Stimulated activated CD8-positive, alpha-beta memory T cell treated with anti-CD3 and anti-CD28 coated beads, Interleukin-4, amount 100 ng/mL, for 48 hours (primary cell): Measurements from ENCODE around the gene CDKN2AIPNL.
A peak's percentile ranks its signal among the peaks of the same experiment; 100 is the strongest.

Source experiments
- DNase-seq: peaks from one replicate; pipeline ENCODE4 v3.0.0-alpha.2; 2020

Gene CDKN2AIPNL, protein sequence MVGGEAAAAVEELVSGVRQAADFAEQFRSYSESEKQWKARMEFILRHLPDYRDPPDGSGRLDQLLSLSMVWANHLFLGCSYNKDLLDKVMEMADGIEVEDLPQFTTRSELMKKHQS

DNA sequence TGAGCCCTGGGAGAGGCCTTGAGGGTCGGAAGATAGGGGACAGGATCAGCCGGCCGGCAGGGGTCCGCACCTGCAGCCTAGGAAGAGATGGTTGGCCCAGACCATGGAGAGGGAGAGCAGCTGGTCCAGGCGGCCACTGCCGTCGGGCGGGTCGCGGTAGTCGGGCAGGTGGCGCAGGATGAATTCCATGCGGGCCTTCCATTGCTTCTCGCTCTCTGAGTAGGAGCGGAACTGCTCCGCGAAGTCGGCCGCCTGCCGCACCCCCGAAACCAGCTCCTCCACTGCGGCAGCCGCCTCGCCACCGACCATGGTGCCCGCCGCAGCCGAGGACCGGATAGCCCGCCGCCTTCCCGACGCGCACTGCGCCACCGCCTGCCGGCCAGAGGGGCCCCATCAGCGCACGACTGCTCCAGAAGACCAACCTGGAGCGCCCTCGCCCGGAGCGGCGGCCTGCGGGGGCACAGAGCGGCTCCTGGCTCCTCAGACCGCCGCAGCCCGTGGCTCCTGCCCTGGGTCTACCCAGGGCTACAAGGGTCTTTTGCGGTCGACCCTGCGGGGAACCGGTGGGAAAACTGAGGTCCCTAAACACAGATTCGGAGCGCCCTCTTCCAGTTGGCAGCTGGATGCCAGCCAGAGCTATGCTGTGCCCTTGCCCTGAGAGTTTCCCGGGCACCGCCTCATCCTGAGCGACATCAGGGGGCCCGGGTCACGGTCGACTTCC lies at the start of gene CDKN2AIPNL:
CDKN2AIPNL (minus strand) TSS at position 336 of the 721 bp plus-strand sequence; CDS start at position 309, 27 bp downstream.
- peak; percentile 92 for DNase-seq

DNA sequence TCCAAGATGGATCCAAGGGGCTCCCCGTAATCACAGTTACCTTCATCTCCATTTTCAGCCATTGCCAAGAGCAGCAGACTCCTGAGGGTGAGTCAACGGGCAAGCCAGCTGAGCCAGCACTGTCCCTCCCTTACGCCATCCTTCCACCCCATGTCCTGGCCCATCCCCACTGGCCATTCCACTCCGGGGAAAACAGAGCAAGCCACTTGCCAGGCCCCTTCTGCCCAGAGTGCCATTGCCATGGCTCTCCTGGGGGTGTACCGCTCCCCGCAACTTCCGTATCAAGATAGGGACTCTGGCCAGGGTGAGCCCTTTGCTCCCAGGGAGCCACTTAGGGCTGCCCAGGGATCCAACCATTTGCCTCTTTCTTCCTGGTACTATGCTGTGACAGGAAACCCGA lies 48.9 kb upstream of the CDKN2AIPNL start:
- no peak for DNase-seq

DNA sequence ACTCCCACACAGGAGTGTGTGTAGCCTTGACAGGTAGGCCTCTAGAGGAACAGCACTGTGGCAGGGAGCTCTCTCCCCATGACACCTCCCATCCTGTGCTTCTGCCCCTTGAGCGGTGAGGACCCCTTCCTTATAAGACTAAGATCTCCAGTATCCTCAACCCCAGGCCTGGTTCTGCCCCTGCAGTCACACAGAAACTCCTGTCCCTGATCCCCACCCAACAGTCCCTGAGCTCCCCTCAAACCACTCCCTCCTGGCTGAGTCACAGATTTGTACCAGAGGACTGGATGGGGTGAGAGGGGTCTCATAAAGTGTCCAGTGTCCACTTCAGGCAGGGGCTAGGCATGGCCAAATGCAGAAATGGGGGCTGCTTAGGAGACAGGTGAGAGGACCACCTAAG lies 47.8 kb upstream of the CDKN2AIPNL start:
- no peak for DNase-seq

DNA sequence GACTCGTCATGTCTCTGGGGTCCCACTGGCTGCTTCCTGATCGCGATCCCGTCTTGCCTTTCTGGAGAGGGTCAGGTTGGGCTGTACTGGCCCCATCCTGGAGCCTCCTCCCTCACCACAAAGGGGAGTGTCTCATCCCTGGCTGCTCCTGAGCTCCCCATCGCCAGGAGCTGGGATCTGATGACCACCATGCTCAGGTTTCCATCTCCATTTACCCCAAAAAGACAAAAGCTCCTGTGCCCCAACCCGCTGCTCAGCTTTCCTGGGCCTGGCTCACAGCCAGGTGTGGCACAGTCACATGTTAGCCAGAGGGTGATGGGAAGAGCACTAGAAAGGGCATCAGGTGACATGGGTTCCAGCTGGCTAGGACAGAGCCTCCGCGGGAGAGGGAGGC lies 47.3 kb upstream of the CDKN2AIPNL start:
- no peak for DNase-seq

DNA sequence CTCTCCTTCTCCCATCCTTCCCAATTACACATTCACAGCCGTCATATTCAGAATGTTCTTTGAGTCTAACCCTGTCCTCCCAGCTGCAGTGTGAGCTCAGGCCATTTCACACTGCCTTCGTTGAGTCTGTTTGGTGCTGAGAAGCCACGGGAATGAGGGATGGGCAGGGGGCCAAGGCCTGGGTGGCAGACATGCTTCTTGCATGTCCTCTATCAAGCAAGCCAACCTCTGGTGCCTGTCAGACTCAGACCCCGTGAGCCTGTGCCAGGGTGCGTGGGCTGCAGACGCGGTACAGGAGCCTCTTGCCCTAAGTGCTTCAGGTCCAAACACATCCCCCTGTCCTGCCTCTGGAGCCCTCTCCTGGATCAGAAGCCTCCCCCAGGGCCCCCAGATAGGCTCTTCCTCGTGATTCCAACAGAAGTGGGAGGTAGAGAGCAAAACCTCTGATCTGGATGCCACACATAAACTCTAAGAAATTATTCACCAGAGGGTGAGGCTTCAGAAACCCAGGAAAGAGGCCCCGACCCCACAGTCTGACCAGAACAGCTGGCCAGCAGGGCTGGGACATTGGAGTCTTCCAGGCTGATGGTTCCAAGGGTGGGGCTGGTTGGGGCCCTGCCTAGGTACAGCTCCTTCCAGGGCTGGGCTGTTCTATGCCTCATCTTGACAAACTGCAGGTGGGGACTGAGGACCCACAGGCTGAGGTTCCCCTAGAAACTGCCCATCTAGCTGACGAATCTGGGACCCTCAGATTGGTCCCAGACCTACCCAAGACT lies 46.7 kb upstream of the CDKN2AIPNL start:
- DNase-seq: no peak

DNA sequence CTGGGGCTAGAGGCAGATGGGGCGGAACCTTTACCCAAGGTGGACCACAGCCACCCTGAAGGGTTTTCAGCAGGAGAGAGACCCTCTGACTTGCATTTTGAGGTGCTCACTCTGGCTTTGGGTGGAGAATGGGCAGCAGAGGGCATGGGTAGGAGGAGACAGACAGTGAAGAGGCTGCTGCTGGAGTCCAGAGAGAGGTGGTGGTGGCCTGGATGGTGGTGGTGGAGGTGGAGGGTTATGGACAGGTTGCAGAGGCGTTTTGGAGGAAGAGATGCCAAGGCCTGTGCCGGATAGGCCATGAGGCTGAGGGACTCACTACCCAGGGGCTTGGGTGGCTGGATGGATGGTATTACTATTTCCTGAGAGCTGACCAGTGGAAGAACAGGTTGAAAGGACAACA lies 46.1 kb upstream of the CDKN2AIPNL start:
- DNase-seq: no peak

DNA sequence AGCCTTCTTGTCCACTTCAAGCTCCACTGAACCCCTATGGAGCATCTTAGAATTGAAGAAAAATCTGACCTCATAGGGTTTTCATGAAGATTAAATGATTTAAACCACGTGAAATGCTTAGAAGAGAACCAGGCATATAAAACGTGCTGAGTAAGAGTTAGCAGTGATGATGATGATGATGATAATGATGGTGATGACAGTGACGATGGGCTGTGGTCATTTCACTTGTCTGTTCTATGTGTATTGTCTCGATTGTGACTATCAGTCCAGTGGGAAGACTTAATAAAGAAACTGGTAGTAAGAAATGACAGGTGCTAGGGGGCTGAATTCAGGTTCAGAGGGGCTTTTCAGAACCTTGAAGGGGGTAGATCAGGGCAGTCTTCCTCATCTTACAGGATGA lies 45.1 kb upstream of the CDKN2AIPNL start:
- DNase-seq: no peak

DNA sequence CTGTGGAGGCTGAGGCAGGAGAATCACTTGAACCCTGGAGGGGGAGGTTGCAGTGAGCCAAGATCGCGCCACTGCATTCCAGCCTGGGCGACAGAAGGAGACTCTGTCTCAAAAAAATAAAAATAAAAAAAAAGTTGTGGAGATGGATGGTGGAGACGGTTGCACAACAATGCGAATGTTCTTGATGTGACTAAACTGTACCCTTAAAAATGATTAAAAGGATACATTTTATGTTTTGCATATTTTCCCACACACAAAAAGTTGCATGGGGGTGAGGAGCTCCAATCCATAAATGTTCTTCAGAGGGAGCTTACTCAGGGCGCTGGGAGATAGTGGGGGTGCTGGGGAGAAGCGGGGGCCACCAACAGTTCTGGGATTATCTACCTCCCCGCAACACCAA lies 43.8 kb upstream of the CDKN2AIPNL start:
- DNase-seq: no peak

DNA sequence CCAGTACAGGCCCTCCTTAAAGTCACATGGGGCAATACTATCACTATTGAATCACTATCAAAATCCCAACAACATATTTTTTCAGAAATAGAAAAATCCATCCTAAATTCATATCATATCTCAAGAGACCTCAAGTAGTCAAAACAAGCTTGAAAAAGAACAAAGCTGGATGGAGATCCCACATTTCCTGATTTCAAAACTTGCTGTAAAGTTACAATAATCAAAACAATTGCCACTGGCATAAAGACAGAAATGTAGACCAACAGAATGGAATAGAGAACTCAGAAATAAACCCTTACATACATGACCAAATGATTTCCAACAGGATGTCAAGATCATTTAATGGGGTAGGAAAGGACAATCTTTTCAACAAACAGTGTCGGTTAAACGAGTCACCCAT lies 41.3 kb upstream of the CDKN2AIPNL start:
- DNase-seq: no peak

DNA sequence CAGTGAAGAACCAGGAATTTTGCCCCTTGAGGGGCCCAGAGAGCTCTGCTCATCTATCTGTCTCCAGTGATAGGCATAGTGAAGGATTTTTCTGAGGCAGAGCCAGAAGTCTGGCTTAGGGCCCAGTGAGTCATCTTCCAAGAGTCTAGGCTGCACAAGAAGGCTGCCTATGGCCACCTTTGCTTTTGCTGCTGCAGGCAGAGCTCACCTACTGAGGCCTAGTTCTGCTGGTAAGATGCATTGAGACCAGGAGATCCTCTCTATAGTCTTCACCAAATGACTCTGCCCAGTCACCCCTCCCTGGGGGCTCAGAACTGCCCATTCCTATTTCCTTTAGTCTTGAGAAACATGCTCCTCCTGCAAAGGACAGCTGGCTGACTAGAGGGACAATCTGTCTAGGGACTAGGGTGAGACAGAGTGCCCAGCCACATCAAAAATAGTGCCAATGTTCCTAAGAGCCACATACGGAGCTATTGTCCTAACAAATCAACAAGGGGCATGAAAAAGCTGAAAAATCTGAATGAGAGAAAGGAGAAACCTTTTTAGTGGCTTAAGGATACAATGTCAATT lies 40.3 kb upstream of the CDKN2AIPNL start:
- no peak for DNase-seq

DNA sequence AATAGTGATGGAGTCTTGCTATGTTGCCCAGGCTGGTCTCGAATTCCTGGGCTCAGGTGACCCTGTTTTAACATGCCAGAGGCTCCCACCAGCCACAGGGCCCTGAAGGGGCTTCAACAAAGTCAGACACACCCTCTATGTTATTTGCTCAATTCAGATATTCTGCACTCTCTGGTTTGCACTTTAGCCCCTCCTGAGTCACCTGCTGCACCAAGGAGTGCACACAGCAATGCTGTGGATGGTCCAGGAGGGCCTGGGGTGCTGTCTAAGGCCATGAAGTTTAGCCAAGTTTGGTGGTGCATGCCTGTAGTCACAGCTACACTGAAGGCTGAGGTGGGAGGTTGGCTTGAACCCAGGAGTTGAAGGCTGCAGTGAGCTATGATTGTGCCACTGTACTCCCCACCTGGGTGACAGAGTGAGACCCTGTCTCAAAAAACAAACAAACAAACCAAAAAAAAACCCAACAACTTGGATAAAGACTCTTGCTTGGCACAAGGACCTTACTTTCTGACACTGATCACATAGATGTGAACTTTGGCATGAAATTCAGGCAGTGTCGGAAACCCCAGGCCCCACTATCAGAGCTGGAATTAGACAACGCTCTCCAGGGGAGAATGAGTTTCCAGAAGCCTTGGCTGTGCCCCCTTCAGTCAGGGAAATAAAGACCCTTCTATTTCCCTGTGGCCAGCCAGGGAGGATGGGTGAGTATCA lies 39.7 kb upstream of the CDKN2AIPNL start:
- no peak for DNase-seq

DNA sequence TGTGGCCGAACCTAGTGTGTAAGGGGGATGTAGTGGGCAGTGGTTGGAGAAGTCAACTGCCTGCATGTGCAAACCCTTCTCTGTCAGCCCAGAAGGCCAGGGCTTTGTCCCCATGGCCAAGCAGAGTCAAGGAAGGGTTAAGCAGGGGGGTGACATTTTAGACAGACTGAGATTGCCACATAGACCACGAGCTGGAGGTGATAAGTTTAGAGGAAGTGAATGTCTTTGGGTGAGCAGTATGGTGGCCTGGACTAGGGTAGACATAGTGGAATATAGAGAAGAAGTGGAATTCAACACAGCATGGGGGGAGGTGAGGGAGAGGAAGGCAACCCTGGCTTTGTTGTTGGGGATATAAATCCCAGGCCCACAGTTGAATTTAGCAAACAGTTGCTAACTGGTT lies 38.7 kb upstream of the CDKN2AIPNL start:
- DNase-seq: no peak

DNA sequence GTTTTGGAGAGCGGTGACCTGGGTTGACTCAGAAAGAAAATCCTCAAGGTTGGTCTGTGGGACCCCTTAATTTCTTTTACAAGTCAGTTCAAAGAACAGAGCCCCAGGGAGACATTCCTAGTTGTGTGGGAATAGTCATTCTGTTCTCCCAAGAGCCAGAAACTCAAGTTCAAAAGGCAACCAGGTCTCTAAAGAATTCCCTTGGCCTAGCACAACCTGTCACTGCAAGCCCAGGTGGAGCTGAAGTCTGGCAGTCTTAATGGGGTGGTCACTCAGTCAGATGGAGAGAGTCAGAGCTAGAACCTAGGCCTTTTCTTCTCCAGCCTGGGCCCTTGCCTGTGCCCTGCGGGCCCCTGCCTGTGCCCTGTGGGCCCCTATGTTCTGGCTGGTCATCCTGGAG lies 37.5 kb upstream of the CDKN2AIPNL start:
- no peak for DNase-seq

DNA sequence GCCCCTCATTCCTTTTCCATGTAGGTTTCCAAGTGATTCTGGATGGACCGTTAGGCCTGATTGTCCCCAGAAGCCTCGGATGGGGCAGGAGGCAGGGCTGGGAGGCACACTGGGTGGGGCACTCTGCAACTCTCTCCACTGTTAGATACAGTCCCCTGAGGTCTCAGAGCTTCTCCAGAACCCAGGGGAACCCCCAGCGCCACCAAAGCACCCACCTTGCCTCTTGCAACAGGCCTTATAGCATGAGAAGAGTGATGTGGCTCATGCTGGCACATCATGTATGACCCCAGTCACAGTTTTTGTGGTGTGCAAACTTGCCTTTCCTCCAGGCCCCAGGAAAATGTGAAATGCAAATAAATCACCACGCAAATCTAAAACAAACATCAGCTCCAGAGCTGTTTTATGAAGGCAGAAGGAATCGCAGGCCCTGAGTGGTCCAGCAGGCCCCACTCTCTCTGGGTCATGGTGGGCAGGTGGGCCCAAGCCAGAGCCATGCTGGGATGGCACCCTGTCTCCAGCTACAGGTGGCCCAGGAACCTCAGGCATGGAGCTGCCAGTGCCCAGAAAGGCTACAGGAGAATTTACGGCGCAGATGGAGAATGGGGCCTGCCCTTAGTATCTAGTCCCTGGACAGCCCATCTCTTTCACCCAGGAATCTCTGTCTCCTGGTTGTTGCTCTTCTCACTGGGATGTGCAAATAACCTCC lies 36.3 kb upstream of the CDKN2AIPNL start:
- DNase-seq: no peak

DNA sequence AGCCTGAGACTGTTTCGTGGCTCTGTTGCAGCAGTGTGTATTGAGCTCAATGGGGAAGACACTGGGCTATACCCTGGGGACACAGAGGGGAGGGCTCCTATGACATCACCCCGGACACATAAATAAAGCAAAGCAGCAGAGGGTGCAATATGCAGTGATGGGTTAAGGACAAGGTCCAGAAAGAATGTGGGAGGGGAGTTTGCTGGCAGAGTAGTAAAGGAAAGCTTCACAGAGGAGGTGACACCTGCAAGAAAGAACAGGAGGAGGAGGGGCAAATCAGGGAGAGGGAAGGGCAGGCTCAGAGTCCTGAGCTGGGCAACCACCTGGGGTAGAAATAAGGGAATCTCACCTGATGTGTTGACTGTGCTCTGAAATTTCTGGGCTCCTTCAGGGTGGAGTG lies 35.3 kb upstream of the CDKN2AIPNL start:
- DNase-seq: no peak

DNA sequence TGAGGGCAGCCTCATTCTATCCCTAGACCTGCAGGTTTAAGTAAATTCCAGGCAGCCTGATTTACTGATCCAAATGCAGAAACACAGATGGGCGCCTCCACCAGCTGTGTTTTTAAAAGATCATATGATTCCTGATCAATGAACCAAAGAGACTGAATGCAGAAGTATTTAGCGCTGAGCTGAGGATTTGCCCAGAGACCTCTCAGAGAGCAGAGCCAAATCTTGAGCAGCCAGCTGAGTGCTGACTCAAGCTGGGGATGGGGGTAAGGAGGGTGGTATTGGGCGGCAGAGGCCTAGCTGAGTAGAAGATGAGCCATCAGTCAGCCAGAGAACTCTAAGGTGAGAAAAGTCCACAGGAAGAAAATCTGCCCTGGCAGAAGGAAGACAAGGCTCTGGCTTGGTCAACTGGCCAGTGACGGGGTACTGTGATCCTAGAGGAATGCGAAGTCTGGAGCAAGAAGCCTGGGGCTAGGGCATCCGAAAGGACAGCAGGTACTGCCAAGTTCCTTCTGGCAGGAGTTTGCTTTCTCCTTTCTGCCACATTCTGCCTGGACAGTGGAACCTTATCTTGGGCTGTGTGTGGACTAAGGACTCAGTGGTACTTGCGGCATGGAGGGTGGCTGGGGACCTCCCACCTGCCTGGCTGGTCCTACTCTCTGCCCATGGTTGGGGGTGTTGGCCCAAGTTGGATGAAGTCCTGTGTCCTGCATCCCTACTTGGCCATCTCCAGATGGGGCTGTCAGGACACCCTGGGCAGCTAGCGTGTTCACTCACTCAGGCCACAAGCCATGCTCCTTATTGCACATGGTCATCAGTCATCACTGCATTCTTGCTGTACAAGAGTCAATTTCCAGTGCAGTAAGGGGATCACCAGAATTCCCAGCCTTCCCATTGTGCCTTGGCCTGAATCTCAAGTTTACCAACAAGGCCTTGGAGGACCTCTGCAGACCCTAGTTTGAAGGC lies 34.5 kb upstream of the CDKN2AIPNL start:
- no peak for DNase-seq

DNA sequence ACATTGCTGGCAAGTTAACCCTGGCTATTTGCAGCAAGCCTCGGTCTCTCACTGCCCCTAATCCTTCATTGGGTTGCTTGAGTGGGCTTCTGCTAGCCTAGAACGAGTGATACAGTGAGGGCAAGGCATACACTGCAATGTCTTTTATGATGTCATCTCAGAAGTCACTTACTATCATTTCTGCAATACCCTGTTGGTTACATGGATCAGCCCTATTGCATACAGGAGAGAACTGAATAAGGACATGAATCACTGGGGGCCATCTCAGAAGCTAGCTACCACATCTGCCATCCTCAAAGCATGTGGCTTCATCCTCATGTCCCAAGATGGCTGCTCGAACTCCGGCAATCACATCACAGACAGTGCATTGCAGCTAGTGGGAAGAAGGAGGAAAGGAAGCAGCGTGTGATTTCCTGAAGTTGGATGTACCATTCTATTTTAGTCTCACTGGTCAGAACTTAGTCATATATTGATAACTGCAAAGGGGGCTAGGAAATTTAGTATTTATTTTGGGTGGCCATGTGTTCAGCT lies 33.3 kb upstream of the CDKN2AIPNL start:
- no peak for DNase-seq

DNA sequence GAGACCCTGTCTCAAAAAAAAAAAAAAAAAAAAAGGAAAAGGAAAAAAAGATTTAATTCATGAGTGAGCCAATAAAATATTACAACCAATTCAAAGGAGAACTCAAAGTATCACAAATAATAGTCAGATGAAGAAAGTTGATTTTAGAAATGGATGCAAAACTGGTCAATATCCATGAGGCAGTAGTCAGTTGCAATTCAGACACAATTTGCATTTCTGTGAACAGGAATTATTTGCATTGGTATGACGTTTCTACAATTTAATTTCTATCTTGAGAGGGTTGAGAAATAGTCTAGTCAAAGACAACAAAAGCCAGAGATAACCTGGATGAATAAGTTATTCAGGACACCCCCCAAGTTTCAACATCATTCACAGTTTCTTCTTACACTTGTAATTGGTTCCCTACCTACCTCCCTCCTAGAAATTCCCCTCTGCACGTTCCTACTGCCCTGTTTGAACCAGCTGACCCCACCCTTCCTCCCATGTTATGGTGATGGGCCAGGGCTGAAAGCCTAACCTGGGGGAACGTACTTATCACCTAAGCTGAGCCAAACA lies 28.6 kb upstream of the CDKN2AIPNL start:
- no peak for DNase-seq

DNA sequence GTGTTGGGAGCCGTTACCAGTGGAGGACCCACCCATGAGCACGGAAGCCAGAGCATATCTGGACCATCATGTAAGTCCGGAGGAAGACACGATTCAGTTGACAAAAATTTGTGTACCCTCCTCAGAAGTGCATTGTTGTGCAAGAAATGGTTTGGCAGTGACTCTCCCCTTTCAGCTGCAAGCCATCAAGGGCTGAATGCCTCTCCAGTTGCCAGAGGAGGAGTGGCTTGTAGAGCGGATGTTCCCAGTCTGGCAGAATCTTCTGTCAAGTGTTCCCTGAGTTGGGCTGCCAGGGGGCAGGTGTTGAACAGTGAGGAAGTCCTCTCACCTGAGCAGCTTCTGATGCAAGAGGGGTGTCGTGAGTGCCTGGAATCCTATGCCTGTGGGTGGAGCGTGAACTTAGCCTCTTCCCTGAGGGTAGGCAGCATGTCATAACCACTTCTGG lies 27.6 kb upstream of the CDKN2AIPNL start:
- no peak for DNase-seq

DNA sequence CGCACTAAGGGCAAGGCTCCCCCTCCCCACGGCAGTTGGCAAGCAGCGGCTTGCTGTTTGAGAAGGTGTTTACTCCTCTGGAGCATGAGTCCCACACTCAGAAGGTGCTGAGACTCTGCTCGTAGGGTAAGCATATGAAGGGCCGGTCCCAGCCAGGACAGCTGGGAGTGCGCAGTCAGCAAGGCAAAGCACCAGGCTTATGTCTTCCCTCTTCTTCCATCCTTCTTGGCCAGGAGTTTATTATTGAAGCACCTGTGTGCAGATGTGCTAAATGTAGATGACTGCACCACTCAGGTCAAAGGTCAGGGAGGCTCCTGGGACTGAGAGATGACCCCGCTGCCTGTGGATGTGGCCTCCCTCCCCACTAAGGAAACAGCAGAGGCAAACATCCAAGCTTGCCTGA lies 27.0 kb upstream of the CDKN2AIPNL start:
- no peak for DNase-seq
